GM21737 (cell line): Measurements from ENCODE around the gene SSR3.
A peak's percentile ranks its signal among the peaks of the same experiment; 100 is the strongest.
"Not testable (repeated sequence)": the region's sequence is repeated elsewhere in the genome, so short reads cannot be mapped to it uniquely, and the experiment has no call there.

ENCODE experiments used
- ATAC-seq: cut with Tn5 transposase; IDR thresholded peaks from one replicate; pipeline ENCODE4 v1.9.1; 2021; ENCODE audit warnings: mild to moderate bottlenecking, moderate library complexity; ENCODE audit not compliant: unreplicated experiment

Gene SSR3

DNA sequence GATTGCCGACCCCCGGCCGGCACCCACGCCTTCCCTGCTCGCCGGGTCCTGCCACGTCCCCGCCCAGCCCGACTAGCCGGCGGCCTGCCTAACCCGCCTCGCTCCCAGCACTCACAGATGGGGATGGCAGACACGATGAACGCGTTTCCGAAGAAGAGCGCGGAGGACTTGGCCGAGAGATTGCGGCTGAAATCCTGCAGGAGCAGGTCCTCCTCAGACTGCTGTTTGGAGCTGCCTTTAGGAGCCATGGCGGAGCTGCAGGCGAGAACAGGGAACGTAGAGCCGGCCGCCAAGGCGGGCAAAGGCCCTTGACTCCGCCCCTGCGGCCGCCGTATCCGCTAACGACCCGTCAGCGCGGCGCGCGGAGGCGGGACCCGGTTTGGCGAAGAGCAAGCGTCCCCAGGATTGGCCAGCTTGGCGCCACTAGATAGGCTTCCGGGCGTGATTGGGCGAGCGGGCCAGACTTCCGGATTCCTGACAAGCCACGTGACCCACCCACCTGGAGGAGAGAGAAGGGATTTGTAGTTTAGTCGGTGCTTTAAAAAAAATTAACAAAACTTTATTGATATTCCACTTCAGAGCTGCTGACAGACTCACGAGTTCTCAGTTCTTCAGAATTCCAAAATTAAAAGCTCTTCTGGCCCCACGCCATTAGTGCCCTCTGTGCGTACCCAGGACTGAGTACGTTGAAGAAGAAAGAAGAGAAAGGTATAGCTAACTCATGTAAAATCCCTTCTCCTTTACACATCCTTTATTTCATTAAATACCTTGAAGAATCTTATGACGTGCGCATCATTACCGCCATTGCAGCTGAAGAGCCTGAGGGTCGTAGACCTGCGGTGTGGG lies at the start of gene SSR3:
TSS of gene SSR3 (minus strand) at position 276 of the 846 bp plus-strand sequence. CDS start at position 248, 28 bp downstream.
- peak; percentile 99 for ATAC-seq

DNA sequence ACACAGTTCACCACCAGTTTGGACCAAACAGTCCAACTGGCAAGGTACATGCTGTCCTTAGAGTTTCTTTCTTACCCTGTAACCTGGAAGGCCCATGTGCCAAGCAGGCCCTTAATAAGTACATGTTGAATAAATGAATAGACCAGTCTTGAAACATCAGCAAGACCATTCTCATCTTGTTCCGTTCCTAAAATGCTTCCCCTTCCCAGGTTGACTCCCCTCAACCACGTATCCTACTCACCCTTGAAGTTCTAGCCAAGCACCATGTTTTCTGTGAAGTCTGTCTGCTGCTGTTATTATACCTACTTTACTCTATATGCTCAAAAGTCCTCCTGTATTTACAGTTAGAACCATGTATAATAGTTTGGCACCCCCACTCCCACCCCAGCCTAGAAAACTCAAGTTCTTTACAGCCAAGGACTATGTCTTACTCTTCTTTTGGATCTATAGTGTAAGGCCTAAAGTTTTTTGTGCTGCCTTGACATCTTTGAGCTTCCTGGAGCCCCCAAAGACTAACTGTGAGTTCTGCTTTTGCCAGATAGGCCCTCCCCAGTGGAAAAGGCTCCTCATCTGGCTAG lies 49.2 kb upstream of the SSR3 start:
- ATAC-seq = no peak

DNA sequence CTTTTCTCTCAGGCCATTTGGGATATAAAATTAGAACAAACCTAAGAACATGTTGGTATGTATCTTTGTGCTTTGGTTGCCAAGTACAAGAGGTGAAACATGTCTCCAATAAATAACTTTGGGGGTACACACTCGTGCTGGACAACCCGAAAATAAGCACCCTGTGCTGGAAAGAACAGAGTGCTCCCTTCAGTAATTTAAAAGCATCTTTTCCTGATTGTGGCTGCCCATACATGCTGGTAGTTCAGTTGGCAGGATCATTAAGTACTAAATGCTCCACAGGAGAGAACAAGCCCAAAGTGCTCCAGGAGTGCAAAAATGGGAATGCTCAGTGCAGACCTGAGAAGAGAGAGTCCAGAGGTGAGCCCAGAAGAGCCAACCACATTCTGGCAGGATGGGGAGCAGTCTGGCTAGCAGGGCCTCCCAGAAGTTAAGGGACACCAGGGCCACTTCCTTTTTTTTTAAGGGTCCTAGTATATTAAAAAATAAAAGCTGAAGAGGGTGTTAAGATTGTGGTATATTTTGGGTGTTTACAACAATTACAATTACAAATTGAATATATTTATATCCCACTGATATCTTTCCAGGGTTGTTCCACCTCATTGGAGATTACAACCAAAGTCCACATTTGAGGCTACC lies 48.6 kb upstream of the SSR3 start:
- ATAC-seq = no peak

DNA sequence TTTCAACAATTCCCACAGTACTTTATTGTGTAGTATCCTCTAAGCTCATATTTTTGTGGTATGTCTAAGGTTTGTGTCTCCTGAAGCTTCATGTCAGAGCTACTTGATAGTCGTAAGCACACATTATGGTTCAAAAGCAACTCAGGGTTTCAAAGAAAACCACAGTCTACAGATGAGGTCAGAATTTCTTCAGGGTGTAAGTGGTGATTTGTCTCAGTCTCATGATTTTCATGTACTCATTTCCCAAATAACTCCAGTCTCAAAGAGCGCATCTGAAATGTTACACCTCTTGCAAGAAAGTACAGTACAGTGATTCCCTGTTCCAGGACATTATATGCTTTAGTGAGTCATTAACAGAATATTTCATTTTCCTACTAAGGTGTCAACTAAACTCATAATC lies 47.5 kb upstream of the SSR3 start:
- peak; percentile 48 for ATAC-seq

DNA sequence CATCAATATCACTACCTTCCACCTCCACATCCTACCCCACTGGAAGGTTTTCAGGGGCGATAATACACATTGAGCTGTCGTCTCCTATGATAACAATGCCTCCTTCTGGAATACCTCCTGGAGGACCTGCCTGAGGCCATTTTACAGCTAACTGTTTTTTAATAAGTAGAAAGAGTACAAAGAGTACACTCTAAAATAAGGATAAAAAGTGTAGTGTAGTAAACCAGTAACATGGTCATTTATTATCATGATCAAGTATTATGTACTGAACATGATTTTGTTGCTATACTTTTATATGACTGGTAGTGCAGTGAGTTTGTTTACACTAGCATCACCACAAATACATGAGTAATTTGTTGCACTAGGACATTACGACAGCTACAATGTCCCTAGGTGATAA lies 46.6 kb upstream of the SSR3 start:
- no peak for ATAC-seq

DNA sequence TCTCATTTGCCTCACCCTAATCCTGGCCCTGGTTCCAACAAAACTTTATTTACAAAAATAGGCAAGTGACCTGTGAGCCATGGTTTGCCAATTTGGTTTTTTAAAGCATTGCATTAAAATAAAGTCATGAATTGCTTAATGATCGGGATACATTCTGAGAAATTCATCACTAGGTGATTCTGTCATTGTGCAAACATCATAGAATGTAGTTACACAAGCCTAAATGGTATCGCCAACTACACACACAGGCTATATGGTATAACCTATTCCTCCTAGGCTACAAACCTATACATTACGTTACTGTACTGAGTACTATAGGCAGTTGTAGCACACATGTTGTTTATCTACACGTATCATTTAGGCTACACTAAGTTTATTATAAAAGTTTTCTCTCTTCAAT lies 45.9 kb upstream of the SSR3 start:
- ATAC-seq = no peak

DNA sequence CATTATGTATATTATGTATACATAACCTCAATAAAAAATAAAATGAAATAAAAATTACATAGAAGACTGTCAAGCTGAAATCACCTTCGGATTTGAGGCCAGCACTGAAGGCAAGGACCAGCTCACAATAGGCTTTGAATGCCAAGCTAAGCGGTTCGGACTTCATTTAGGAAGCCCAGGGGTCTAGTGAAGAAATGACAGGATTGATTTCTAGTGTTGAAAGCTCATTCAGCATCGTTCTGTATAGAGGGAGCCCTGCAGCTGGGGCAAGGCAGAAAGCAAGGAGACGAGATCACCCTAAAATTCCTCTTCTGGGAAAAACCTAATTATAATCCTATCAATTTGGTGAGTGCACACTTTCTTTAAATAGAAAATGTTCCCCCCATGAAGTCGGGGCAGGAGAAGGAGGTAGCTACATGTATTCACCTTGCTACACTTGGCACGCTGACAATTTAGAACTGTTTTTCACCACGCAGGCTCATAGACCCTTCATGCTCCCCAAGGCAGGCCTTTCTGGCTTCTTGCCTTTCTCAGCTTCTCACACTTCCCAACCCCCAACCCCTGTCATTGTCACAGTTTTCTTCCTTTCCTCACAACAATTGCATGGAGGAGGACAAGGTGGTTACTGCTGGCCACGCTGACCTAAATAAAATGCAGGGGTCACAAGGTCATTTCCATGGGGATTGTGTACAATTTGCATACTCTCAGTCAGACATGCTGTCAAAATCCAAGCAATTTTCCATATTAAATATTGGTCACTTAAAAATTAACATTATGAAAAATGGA lies 44.4 kb upstream of the SSR3 start:
- no peak for ATAC-seq

DNA sequence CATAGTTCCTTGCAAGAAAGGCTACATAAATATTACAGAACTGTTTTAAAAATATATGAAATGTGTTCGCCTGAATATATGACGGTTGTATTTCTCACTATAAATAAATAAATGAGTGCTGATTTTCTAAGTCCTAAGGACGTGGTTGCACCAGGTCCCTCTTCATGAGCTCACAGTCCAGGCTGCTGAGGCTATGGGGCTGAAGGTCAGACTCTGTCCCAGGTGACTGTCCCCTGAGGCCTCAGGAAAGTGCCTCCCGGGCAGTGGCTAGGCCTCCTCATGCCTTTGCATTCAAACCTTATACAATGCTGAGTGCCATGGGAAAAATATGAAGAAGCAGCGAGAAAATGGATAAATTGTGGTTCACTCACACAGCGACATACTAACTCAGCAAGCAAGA lies 43.5 kb upstream of the SSR3 start:
- no peak for ATAC-seq

DNA sequence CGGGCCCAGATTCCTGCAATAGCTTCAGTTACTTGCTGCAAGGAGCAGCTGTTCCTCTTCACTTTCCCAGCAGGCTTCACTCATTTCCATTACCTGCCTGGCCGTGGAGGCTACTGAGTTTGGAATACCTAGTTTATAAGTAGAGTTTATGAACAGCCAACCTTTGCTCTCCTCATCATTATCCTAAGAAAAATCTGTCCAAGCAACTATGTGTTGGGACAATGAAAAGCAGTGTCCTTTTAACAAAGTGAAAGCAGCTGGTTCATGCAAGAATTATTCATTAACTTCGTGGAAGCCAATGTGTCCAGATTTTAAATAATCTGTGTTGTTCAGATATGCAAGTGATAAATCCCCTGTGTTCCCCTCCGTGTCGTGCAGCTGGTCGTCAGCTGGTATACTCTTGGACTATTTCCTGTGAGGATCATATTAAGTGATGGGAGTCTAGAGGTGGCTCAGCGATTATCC lies 39.3 kb upstream of the SSR3 start:
- ATAC-seq = no peak

DNA sequence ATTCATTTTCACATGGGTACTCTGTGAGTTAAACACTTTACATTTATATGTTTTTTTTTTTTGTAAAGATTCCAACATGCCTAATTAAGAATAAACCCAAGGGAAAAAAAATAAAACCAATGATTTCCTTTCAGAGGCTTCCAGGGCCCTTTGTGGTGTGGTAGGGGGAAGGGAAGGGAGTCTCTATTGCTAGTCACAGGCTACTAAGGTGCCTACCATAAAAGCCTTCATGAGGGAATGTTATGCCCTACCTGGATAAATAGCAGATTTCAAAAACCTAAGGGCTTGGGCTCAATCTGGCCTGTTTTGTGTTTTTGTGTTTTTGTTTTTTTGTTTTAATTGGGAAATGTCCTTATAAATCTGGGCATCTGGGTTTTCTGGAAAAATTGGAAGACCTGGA lies 38.9 kb upstream of the SSR3 start:
- no peak for ATAC-seq

DNA sequence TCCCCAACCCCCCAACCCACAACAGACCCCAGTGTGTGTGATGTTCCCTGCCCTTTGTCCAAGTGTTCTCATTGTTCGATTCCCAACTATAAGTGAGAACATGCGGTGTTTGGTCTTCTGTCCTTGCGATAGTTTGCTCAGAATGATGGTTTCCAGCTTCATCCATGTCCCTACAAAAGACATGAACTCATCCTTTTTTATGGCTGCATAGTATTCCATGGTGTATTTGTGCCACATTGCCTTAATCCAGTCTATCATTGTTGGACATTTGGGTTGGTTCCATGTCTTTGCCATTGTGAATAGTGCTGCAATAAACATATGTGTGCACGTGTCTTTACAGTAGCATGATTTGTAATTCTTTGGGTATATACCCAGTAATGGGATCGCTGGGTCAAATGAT lies 34.9 kb upstream of the SSR3 start:
- not testable (repeated sequence) for ATAC-seq

DNA sequence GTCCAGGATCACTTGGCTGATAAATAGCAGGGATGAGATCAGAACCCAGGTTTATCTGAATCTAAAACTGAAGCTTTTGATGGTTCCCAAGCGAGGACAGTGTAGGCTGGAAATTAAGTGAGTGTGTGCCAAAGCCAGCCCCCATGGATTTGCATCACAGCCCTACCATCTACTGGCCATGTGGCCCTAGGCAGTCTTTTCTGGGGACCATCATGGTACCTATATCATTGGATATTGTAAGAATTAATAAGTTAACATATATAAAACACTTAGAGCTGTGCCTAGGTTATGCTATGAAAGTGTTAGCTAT lies 32.8 kb upstream of the SSR3 start:
- ATAC-seq = no peak

DNA sequence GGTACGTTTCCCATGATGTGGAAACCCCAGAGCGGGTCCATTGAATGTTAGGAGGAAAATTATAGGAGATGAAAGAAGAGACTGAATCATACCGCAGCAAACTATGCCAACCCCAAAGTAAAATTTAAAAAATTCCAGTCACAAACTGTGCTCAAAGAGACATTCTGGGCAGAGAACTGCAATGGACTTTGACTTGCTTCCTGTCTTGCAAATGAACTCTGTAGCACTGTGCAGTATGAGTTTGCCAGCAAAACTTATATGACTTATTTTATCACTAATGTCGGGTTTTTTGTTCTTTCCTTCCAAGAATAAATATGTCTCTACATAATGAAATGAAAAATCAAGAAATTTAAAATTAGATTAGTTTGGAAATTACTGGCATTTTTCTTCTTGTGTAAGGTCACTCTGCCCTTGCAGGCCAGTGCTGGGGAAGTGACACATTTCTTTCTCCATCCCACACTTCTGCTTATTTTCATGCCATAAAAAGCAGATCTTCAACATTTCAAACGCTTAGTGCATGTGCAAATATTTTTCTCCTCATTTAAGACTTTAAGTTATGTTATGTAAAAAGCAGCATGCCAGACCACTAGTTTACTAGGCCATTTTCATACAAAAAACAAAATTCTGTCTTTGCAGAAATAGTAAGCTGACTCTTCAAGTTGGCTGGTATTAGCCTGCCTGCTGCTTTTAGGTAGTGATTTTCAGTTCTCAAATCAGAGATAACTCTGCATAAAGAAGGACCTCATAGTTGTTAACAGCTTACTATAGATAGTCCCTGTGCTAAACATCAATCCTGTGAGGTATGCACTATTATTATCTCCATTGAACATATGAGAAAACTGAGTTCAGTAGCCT lies 32.2 kb upstream of the SSR3 start:
- ATAC-seq = no peak

DNA sequence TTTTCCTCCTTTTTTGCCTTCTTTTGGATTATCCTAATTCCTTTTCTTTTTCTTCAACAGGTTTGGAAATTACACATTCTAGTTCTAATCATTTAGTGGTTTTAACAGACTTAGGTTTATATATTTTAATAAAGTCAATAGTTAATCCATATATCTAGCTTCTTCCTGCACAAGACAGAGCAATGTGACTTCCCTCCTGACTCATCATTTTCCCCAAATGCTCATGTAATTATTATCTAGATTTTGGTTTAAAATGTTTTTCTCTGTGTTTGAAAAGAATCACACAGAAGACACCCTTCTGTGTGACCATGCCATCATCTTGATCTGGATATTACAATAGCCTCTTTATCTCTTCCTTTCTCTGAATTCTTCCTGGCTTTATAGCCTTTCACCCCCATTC lies 28.6 kb upstream of the SSR3 start:
- no peak for ATAC-seq

DNA sequence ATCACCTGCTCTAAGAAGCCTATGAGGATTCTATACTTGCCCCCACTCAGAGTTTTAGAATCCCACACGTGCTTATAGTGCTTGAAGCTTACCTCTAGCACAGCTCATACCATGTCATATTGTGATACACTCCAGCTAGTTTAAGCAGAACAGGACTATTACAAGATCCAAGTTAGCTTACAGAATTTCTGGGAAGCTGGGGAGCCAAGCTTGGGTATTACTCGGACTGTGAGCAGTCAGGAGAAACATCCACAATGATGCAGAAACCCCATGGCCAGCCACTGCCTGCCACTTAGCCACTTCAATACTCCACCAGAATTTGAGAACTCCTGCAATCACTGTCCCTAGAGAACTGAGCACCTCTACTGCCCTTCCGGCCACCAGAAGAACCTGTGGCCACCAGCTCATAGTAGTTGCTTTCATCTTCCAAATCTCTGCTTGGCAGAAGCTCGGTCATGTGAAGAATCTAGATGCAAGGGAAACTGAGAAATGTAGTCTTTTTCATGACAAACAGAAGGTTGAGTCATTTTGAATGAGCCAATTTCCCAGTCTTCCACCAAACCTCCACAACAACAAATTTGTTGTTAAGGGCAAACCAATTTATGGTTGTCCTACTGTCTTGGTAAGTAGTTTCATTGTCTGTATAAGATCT lies 27.7 kb upstream of the SSR3 start:
- peak; percentile 68 for ATAC-seq

DNA sequence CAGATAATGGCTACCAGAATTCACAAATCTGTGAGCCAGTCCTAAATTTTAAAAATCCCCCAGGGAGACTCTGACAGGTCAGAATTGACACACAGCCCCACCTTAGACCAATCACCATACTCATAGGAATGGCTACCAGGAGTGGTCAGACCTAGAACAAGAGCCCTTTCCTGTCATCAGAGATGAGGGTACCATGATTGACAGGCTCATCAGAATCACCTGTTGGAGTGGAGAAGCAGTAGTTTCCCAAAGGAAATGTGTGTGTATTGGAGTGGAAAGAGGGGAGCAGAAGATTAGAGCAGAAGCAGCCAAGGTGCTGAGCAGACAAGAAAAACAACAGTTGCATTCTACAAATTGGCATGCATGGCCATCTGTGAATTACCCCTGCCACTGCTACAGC lies 27.0 kb upstream of the SSR3 start:
- no peak for ATAC-seq

DNA sequence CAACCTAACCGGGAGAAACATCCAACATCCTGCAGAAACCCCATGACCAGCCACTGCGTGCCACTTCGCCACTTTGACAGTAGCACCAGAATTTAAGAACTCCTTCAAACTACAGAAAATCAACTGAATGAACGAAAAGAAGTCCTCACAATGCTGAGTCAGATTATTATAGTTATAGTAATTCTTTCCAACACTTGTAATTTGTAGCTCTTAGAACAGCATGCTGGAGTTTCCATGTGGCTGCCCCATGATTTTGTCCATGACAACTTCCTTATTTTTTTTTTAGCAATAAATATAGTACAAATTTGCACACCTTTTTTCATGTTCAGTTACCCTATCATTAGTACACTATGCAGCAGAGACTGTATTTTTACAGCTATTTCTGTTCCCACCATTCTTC lies 26.1 kb upstream of the SSR3 start:
- no peak for ATAC-seq

DNA sequence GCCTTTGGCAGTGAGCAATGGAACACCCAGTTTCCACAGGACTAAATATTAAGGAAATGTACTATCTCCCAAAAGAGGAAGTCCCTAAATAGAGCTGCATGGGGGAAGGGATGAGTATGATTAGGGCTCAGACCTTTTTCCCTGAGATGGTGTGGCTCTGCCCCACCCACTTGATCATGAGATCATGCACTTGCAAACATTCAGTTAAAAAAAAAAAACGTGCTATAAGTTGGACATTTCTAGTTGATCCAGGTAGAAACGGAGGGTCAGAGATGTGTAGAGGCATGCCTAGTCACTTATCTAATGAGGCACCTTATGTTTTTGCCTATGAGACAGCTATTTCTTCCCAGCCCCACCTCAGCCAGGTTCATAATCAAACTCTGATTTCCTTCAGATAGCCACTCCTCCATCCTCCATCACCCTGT lies 24.5 kb upstream of the SSR3 start:
- ATAC-seq = no peak

DNA sequence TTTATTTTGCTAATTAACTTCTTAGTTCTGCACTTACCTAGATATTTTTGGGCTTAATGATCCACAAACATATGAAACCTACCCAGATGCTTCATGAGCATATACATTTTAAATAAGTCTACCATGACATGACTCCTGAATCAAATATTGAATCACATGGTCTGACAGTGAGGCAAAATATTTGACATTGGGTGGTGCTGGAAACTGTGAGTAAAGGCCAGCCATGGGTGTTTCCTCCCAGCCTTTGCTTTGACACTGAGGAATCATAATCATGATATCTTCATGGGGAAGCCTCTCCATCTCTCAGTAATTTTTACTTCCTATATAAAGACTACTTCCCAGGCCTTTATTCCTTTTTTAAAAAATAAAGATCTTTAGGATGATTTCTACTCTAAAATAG lies 22.8 kb upstream of the SSR3 start:
- ATAC-seq = no peak
